GM23338 (cell line): ENCODE data around the gene EN2. TPM values are rescaled to one million over a fixed set of nuclear protein-coding genes. Genes with fewer than 3 reads are reported as not detected.

Experiments used
- ATAC-seq: fragments of 200-7000 bp; cut with Tn5 transposase; 3 replicates; pipeline ENCODE4 v1.9.1; 2020
- DNase-seq: peaks from one replicate; pipeline ENCODE4 v3.0.0-alpha.2; 2015; ENCODE audit warnings: low spot score
- H2AFZ ChIP-seq: fragments of 200-600 bp; sonication (generic); 2 replicates; pipeline ENCODE4 v1.8.0; 2016; ENCODE audit warnings: antibody characterized with exemption, mild to moderate bottlenecking, moderate library complexity
- H3F3A ChIP-seq: fragments of 200-600 bp; sonication (generic); replicated peaks from 2 replicates; pipeline ENCODE4 v1.8.0; 2017; ENCODE audit warnings: antibody characterized with exemption, mixed run types, low read depth
- H3K27ac ChIP-seq: fragments of 200-600 bp; sonication (generic); 2 replicates; pipeline ENCODE4 v1.6.1; 2016; ENCODE audit warnings: low read depth
- H3K27me3 ChIP-seq: fragments of 200-600 bp; sonication (generic); 2 replicates; pipeline ENCODE4 v1.8.0; 2016; ENCODE audit warnings: mild to moderate bottlenecking, mixed run types, moderate library complexity; ENCODE audit not compliant: insufficient read depth
- H3K36me3 ChIP-seq: fragments of 200-600 bp; sonication (generic); 2 replicates; pipeline ENCODE4 v1.8.0; 2016; ENCODE audit warnings: mild to moderate bottlenecking; ENCODE audit not compliant: insufficient read depth
- H3K4me1 ChIP-seq: fragments of 200-600 bp; sonication (generic); 2 replicates; pipeline ENCODE4 v1.8.0; 2016; ENCODE audit warnings: mild to moderate bottlenecking, moderate library complexity; ENCODE audit not compliant: insufficient read depth
- H3K4me2 ChIP-seq: fragments of 200-600 bp; sonication (generic); 2 replicates; pipeline ENCODE4 v1.7.1; 2017; ENCODE audit warnings: mixed run types
- H3K4me3 ChIP-seq: fragments of 200-600 bp; sonication (generic); 2 replicates; pipeline ENCODE4 v1.6.1; 2016; ENCODE audit warnings: mixed run types
- H3K79me2 ChIP-seq: fragments of 200-600 bp; sonication (generic); replicated peaks from 2 replicates; pipeline ENCODE4 v1.8.0; 2017; ENCODE audit warnings: mild to moderate bottlenecking; ENCODE audit not compliant: insufficient read depth
- H3K9me2 ChIP-seq: fragments of 200-600 bp; sonication (generic); 2 replicates; pipeline ENCODE4 v1.8.0; 2017; ENCODE audit not compliant: insufficient read depth
- H4K20me1 ChIP-seq: fragments of 200-600 bp; sonication (generic); replicated peaks from 2 replicates; pipeline ENCODE4 v1.8.0; 2017; ENCODE audit warnings: mild to moderate bottlenecking; ENCODE audit not compliant: insufficient read depth
- H3K27ac Mint-ChIP-seq: 2 replicates; pipeline ENCODE4 v1.8.0; 2020; ENCODE audit warnings: inconsistent platforms, mild to moderate bottlenecking, moderate library complexity, mixed read lengths
- H3K27me3 Mint-ChIP-seq: 3 replicates; pipeline ENCODE4 v1.8.0; 2022; ENCODE audit warnings: low read depth, mild to moderate bottlenecking, moderate library complexity, mixed read lengths, inconsistent platforms; ENCODE audit not compliant: insufficient read depth, poor library complexity
- H3K36me3 Mint-ChIP-seq: 3 replicates; pipeline ENCODE4 v1.8.0; 2021; ENCODE audit warnings: low read depth, mild to moderate bottlenecking, inconsistent platforms, moderate library complexity, mixed read lengths
- H3K4me1 Mint-ChIP-seq: 3 replicates; pipeline ENCODE4 v1.8.0; 2020; ENCODE audit warnings: mild to moderate bottlenecking, inconsistent platforms, mixed read lengths
- H3K4me3 Mint-ChIP-seq: 3 replicates; pipeline ENCODE4 v1.8.0; 2021; ENCODE audit warnings: moderate library complexity, mild to moderate bottlenecking, inconsistent platforms, mixed read lengths
- H3K9me3 Mint-ChIP-seq: 3 replicates; pipeline ENCODE4 v1.8.0; 2020; ENCODE audit warnings: moderate library complexity, mild to moderate bottlenecking, inconsistent platforms, mixed read lengths
- CREB1 ChIP-seq: fragments of 250-450 bp; sonication (Bioruptor Pico); IDR thresholded peaks from 2 replicates; pipeline ENCODE4 v1.5.0; 2020; ENCODE audit warnings: low read depth, mild to moderate bottlenecking, moderate library complexity
- EZH2 ChIP-seq: fragments of 200-600 bp; sonication (generic); IDR thresholded peaks from one replicate; pipeline ENCODE4 v1.8.0; 2017; ENCODE audit warnings: antibody characterized with exemption, mild to moderate bottlenecking, low read depth; ENCODE audit not compliant: unreplicated experiment
- EZH2phosphoT487 ChIP-seq: fragments of 200-600 bp; sonication (generic); IDR thresholded peaks from one replicate; pipeline ENCODE4 v1.8.1; 2018; ENCODE audit warnings: antibody characterized with exemption; ENCODE audit not compliant: unreplicated experiment
- JUNB ChIP-seq: IDR thresholded peaks from one replicate; pipeline ENCODE4 v1.6.1; 2016; ENCODE audit warnings: antibody characterized with exemption; ENCODE audit not compliant: unreplicated experiment
- NANOG ChIP-seq: IDR thresholded peaks from 2 replicates; pipeline ENCODE4 v1.6.1; 2016; ENCODE audit warnings: antibody characterized with exemption, borderline replicate concordance
- POLR2AphosphoS5 ChIP-seq: IDR thresholded peaks from 2 replicates; pipeline ENCODE4 v1.6.1; 2016; ENCODE audit warnings: antibody characterized with exemption, low read depth
- REST ChIP-seq: IDR thresholded peaks from one replicate; pipeline ENCODE4 v1.6.1; 2018; ENCODE audit warnings: antibody characterized with exemption; ENCODE audit not compliant: unreplicated experiment
- STAT1 ChIP-seq: IDR thresholded peaks from one replicate; pipeline ENCODE4 v1.6.1; 2016; ENCODE audit warnings: antibody characterized with exemption; ENCODE audit not compliant: unreplicated experiment
- ZNF114 ChIP-seq: fragments of 250-450 bp; sonication (Bioruptor Pico); IDR thresholded peaks from 2 replicates; pipeline ENCODE4 v1.5.0; 2020; ENCODE audit warnings: mild to moderate bottlenecking, moderate library complexity
- ZNF331 ChIP-seq: fragments of 250-450 bp; sonication (Bioruptor Pico); IDR thresholded peaks from 2 replicates; pipeline ENCODE4 v1.5.0; 2020; ENCODE audit warnings: low read depth, mild to moderate bottlenecking, moderate library complexity
- ZNF462 ChIP-seq: fragments of 250-450 bp; sonication (Bioruptor Pico); IDR thresholded peaks from 2 replicates; pipeline ENCODE4 v1.5.0; 2020; ENCODE audit warnings: mild to moderate bottlenecking, moderate library complexity
- polyA plus RNA-seq: library from polyadenylated mRNA; unstranded; fragments of >200 nt; fragmentation: Nextera tagmentation; extraction: Ambion mirVana; gene quantifications from 2 replicates; pipeline ENCODE4 v1.2.1, GENCODE V29; 2016
- total RNA-seq: library from RNA; depleted of rRNA; stranded (reverse); fragments of >200 nt; shearing (Covaris generic); gene quantifications from 2 replicates; pipeline ENCODE4 v1.2.3, GENCODE V29; 2014
- TF ChIP-seq, protein P1 (sequence below): IDR thresholded peaks from 2 replicates; pipeline ENCODE4 v1.6.1; 2016; ENCODE audit warnings: antibody characterized with exemption
- TF ChIP-seq, protein P2 (sequence below), 2 experiments: fragments of 200-600 bp in 1 of 2; sonication (generic) in 1 of 2; conservative IDR thresholded peaks; 2 replicates each; pipeline versions ENCODE4 v1.5.1 to v1.6.1; 2016 to 2017; ENCODE audit warnings: antibody characterized with exemption in 2 of 2, low read depth in 2 of 2, mild to moderate bottlenecking in 2 of 2, moderate library complexity in 1 of 2

Gene EN2
- total and polyA plus RNA-seq, 2 experiments from 2014 or later = not detected

DNA sequence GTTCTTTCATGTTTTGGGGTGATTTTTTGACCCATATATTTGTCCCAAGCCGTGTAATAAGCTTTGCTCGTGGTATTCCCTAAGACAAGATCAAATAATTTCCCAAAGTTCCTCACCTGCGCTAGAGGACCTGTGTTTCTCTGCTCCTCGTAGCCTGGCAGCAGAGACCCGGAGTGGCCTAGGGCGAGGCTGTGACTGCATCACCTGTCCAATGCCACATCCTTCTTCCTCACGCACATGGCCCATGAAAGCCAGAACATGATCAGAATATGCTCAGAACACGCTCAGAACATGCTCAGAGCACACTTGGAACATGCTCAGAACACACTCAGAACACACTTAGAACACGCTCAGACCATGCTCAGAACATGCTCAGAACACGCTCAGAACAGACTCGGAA, 23.8 kb downstream of the EN2 start:
- H3K4me1 Mint-ChIP-seq = peaks cover 23% of the 10 kb centered on the region
- H3K4me3 ChIP-seq = no peak overlapping the region
- TF ChIP-seq STAT1 (no peak), EZH2phosphoT487 (no peak), NANOG (no peak), POLR2AphosphoS5 (no peak), REST (no peak), EZH2 (no peak), CREB1 (CRISPR knock-in tag) (no peak), ZNF331 (no peak), ZNF462 (CRISPR knock-in tag) (no peak), JUNB (no peak), ZNF114 (CRISPR knock-in tag) (no peak)
- TF ChIP-seq, protein P1, sequence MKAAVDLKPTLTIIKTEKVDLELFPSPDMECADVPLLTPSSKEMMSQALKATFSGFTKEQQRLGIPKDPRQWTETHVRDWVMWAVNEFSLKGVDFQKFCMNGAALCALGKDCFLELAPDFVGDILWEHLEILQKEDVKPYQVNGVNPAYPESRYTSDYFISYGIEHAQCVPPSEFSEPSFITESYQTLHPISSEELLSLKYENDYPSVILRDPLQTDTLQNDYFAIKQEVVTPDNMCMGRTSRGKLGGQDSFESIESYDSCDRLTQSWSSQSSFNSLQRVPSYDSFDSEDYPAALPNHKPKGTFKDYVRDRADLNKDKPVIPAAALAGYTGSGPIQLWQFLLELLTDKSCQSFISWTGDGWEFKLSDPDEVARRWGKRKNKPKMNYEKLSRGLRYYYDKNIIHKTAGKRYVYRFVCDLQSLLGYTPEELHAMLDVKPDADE = no peak
- TF ChIP-seq, protein P2, sequence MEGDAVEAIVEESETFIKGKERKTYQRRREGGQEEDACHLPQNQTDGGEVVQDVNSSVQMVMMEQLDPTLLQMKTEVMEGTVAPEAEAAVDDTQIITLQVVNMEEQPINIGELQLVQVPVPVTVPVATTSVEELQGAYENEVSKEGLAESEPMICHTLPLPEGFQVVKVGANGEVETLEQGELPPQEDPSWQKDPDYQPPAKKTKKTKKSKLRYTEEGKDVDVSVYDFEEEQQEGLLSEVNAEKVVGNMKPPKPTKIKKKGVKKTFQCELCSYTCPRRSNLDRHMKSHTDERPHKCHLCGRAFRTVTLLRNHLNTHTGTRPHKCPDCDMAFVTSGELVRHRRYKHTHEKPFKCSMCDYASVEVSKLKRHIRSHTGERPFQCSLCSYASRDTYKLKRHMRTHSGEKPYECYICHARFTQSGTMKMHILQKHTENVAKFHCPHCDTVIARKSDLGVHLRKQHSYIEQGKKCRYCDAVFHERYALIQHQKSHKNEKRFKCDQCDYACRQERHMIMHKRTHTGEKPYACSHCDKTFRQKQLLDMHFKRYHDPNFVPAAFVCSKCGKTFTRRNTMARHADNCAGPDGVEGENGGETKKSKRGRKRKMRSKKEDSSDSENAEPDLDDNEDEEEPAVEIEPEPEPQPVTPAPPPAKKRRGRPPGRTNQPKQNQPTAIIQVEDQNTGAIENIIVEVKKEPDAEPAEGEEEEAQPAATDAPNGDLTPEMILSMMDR (conservative IDR thresholded peaks at IDR 0.05; ENCODE audit: low read depth in 2 of 2) = no peak
- peaks cover 66% of the 10 kb centered on the region for H3K27me3 ChIP-seq
- no peak overlapping the region for H3K4me2 ChIP-seq
- no peak overlapping the region for H3K27ac Mint-ChIP-seq
- ATAC-seq (no peak), DNase-seq (no peak)
- no peak overlapping the region for H2AFZ ChIP-seq
- 0 out of 2 replicates have a peak, but pooled peaks cover 14% of the 10 kb centered on the region for H3F3A ChIP-seq
- 0 out of 2 replicates have a peak, but pooled peaks cover 5% of the 10 kb centered on the region for H4K20me1 ChIP-seq
- H3K27ac ChIP-seq = no peak overlapping the region
- no peaks in the 10 kb centered on the region for H3K9me3 Mint-ChIP-seq
- no peaks in the 10 kb centered on the region for H3K36me3 Mint-ChIP-seq
- no peaks in the 10 kb centered on the region for H3K79me2 ChIP-seq
- no peak overlapping the region for H3K4me3 Mint-ChIP-seq
- H3K4me1 ChIP-seq = peaks cover 7% of the 10 kb centered on the region
- H3K27me3 Mint-ChIP-seq = peaks cover 41% of the 10 kb centered on the region
- no peaks in the 10 kb centered on the region for H3K9me2 ChIP-seq
- no peaks in the 10 kb centered on the region for H3K36me3 ChIP-seq
